Right lobe of liver (tissue), 4 donors: Measurements from ENCODE around the gene CDH23.

Experiments
- POLR2A ChIP-seq: fragments of 450-650 bp; IDR thresholded peaks from one replicate; pipeline ENCODE4 v1.6.1; 2017; ENCODE audit warnings: antibody characterized with exemption, mild to moderate bottlenecking
- TF ChIP-seq, protein P1 (sequence below), 4 donors: fragments of 200-600 bp in 3 of 4; fragments of 450-650 bp in 1 of 4; IDR thresholded peaks; one replicate each; pipeline versions ENCODE4 v1.5.1 to v1.8.0; 2016 to 2022; ENCODE audit warnings: antibody characterized with exemption in 4 of 4, mild to moderate bottlenecking in 2 of 4
- donor health status: DM: no; HTN: no; CAD: no.
- donor health status: DM: no; HTN: no; CAD: no.
- donor health status: DM: no; HTN: yes; CAD: no.

DNA sequence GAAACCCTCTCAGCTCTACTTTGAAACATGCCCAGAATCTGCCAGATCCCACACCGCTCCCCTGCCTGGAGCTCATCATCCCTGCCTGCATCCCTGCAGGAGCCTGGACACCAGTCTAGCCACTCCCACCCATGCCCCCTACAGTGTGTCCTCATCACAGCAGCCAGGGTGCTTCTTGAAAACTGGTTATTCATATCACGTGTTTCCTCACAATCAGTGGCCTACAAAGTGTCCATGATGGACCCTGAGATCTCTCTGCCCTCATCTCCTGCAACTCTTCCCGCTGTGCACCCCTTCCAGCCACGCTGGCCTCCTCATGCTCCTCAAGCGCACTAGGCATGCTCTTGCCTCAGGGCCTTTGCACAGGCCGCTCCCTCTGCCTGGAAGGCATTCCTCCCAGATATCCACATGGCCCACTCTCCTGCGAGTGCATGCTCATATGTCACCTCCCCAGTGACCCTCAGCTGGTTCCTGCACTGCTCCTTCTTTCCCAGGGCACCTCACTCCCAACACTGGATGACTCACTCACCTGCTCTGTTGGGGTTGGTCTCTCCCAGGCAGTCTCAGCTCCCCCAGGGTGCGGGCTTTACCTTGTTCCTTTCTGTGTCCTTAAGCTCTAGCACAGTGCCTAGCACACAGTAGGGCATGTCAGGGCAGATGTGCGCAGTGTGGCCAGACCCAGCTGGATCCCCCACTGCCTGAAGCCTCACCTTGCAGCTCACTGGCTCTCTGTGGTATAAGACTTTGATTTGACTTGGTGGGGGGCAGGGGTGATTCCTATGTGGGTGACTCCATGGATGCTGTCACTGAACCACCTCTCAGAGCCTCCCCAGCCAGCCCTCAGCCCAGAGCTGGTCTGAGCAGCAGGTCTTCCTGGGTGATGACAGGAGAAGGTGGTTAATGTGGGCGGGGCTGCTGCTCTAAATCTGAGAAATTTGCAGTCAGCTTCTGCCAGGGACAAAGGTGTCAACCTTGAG is 37.3 kb downstream of the CDH23 start:
- TF ChIP-seq POLR2A = no peak
- TF ChIP-seq, protein P1, sequence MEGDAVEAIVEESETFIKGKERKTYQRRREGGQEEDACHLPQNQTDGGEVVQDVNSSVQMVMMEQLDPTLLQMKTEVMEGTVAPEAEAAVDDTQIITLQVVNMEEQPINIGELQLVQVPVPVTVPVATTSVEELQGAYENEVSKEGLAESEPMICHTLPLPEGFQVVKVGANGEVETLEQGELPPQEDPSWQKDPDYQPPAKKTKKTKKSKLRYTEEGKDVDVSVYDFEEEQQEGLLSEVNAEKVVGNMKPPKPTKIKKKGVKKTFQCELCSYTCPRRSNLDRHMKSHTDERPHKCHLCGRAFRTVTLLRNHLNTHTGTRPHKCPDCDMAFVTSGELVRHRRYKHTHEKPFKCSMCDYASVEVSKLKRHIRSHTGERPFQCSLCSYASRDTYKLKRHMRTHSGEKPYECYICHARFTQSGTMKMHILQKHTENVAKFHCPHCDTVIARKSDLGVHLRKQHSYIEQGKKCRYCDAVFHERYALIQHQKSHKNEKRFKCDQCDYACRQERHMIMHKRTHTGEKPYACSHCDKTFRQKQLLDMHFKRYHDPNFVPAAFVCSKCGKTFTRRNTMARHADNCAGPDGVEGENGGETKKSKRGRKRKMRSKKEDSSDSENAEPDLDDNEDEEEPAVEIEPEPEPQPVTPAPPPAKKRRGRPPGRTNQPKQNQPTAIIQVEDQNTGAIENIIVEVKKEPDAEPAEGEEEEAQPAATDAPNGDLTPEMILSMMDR (IDR thresholded peaks at IDR 0.05) = no peak
